NT2/D1 (cell line): ENCODE data around the gene CP.
A peak's percentile ranks its signal among the peaks of the same experiment; 100 is the strongest.

Source experiments
- DNase-seq: peaks from one replicate; pipeline ENCODE4 v3.0.0-alpha.2; 2011; ENCODE audit warnings: low read depth, low spot score
- H3K27me3 ChIP-seq: 2 replicates; pipeline ENCODE4 v1.6.0; 2011; ENCODE audit warnings: mild to moderate bottlenecking; ENCODE audit not compliant: insufficient read length, insufficient read depth
- H3K36me3 ChIP-seq: 2 replicates; pipeline ENCODE4 v1.6.1; 2011; ENCODE audit warnings: mild to moderate bottlenecking, low read length, mixed read lengths; ENCODE audit not compliant: insufficient read depth, insufficient read length
- H3K4me1 ChIP-seq: 2 replicates; pipeline ENCODE4 v1.5.1; 2011; ENCODE audit not compliant: insufficient read depth, insufficient read length
- H3K4me3 ChIP-seq: 2 replicates; pipeline ENCODE4 v1.5.1; 2011; ENCODE audit warnings: low read depth; ENCODE audit not compliant: insufficient read length
- H3K9ac ChIP-seq: 2 replicates; pipeline ENCODE4 v1.6.0; 2011; ENCODE audit warnings: low read depth; ENCODE audit not compliant: insufficient read length
- H3K9me3 ChIP-seq: 2 replicates; pipeline ENCODE4 v1.5.1; 2011; ENCODE audit warnings: mild to moderate bottlenecking, low read length; ENCODE audit not compliant: insufficient read depth
- SUZ12 ChIP-seq: IDR thresholded peaks from 2 replicates; pipeline ENCODE4 v1.6.1; 2011; ENCODE audit not compliant: insufficient read length, insufficient read depth; ENCODE audit errors: extremely low read depth
- YY1 ChIP-seq: IDR thresholded peaks from 2 replicates; pipeline ENCODE4 v1.6.1; 2011; ENCODE audit not compliant: insufficient read length, insufficient read depth
- ZNF274 ChIP-seq: IDR thresholded peaks from 2 replicates; pipeline ENCODE4 v1.6.1; 2011; ENCODE audit warnings: mild to moderate bottlenecking, low read depth, low read length

CP gene

DNA sequence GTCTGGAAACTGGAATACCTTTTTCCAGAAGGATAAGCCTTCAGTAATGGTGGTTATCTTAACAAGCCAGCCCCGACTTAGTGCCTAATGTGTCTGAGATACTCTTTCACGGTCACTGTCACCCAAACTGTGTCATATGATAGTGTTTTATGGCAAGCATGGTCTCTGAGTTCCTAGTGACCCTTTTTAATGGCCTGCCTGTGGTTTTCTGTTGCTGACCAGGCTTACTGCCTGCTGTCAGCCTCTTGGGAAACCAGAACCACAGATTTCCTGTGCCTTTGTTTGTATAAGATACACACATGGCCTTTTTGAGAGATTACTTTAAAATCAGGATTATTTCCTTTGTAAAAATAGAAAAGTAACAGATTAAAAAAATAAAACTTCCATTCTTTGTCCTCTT, 69.8 kb downstream of the CP start:
- H3K4me3 ChIP-seq: no peak overlapping the region
- no peaks in the 10 kb centered on the region for H3K27me3 ChIP-seq
- H3K4me1 ChIP-seq: peaks cover 3% of the 10 kb centered on the region
- H3K36me3 ChIP-seq: peaks cover 60% of the 10 kb centered on the region
- no peak for DNase-seq
- TF ChIP-seq ZNF274 (no peak), SUZ12 (no peak), YY1 (no peak)
- no peaks in the 10 kb centered on the region for H3K9me3 ChIP-seq
- H3K9ac ChIP-seq: no peak overlapping the region

DNA sequence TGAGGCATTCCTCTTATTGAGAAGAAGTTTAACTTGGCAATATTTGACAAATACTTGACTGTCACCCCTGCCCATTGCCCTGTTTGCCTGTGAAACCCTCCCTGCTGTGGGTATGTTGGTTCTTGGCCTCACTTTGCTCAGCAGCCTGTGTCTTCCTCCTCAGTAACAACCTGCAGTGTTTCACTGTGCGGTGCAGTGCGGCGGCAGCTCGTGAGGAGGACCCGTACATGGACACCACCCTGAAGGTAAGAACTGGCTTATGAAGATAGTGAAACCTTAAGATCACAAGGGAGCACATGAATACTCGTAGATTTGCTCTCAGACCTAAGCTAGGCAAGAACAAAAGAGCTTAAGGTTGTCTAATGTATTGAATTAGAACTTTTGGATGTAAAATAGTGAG, 71.2 kb downstream of the CP start:
- Histone ChIP-seq H3K36me3 (peaks cover 58% of the 10 kb centered on the region), H3K9ac (no peak overlapping the region), H3K27me3 (no peaks in the 10 kb centered on the region), H3K9me3 (no peaks in the 10 kb centered on the region), H3K4me3 (no peak overlapping the region), H3K4me1 (peaks cover 3% of the 10 kb centered on the region)
- TF ChIP-seq SUZ12 (no peak), YY1 (no peak), ZNF274 (no peak)
- no peak for DNase-seq

DNA sequence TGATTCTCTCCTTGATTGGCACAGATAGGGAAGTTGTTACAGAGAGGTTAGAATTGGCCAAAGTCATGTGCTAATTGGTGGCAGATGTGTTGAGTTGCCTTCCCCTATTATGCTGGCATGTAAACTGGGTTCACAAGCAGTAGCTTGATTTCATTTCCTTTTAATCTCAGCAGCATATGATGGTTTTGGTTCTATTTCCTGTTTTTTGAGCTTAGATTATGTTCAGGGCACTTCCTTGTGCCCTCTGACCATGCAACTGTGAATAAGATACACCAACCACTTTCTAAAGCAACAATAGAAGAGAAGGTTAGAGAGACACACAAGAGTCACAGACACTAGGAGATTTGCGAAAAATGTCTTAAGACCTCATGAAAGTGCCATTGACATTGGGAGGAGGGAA, 75.7 kb downstream of the CP start:
- H3K36me3 ChIP-seq: peaks cover 52% of the 10 kb centered on the region
- H3K27me3 ChIP-seq: no peaks in the 10 kb centered on the region
- H3K4me3 ChIP-seq: no peak overlapping the region

DNA sequence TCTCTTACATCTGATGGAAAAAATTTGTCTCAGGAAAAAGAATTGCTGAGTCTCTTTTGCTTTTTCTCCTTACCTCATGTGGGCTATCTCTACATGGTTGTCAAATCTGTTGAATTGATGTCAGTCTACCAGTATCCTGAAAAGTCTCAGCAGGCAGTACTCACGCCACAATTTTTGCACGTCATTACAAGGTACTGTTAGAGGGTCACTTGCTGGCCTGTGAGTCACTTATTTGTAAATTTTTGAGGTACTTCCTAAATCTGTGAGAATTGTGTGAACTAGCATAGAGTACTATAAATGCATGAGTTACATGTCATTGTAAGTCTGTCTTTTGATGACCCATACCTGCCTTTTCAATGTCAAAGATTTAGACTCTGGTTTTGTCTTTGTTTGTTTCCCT, 76.3 kb downstream of the CP start:
- Histone ChIP-seq H3K36me3 (peaks cover 49% of the 10 kb centered on the region), H3K4me3 (no peak overlapping the region), H3K4me1 (no peaks in the 10 kb centered on the region), H3K27me3 (no peaks in the 10 kb centered on the region), H3K9me3 (no peaks in the 10 kb centered on the region), H3K9ac (no peak overlapping the region)
- no peak for TF ChIP-seq SUZ12
- no peak for TF ChIP-seq ZNF274
- TF ChIP-seq YY1: no peak
- no peak for DNase-seq

More for the DNA sequence above, 75.7 kb downstream of the CP start:
- Histone ChIP-seq H3K4me1 (no peaks in the 10 kb centered on the region), H3K9me3 (no peaks in the 10 kb centered on the region), H3K9ac (no peak overlapping the region)
- DNase-seq: no peak
- no peak for TF ChIP-seq ZNF274
- TF ChIP-seq YY1: no peak
- TF ChIP-seq SUZ12: no peak

DNA sequence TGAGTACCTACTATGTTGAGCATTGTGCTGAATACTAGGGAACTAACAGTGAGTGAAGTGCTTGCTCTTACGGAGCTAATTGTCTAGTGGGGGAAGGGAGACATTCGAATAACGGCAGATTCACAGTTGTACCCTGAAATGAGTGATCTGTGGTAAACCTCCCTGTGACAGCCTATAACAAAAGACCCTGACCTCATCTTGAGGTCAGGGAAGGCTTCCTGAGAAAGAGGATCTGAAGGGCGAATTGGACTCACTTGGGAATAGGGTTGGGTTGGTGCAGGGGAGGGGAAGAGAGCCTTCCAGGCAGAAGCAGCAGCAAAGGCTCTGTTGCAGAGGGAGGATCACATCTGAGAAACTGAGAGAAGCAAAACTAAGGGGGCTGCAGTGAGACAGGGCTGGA, 78.9 kb downstream of the CP start:
- Histone ChIP-seq H3K4me1 (no peaks in the 10 kb centered on the region), H3K27me3 (no peaks in the 10 kb centered on the region), H3K9ac (no peak overlapping the region), H3K36me3 (peaks cover 42% of the 10 kb centered on the region), H3K4me3 (no peak overlapping the region), H3K9me3 (no peaks in the 10 kb centered on the region)
- TF ChIP-seq ZNF274 (no peak), YY1 (no peak), SUZ12 (no peak)
- no peak for DNase-seq

DNA sequence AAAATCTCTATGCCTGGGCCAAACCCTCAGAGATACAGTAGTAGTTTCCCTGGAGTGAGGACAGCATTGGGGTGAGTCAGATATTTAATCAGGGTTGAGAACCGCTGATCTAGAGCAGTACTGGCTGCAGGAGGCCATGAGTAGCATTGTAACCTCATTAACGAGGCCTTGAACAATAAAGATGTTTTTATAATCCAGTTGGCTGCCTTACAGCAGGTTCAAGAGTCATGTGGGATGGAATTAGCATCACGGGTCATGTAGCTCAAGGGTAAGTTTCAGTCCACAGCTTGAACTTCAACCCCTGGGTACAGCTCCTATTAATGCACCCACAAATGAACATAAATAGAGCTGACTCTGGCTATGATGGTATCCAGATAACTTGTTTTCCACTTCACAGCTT, 87.1 kb downstream of the CP start:
- Histone ChIP-seq H3K4me1 (no peaks in the 10 kb centered on the region), H3K4me3 (no peak overlapping the region), H3K9ac (no peak overlapping the region), H3K9me3 (no peaks in the 10 kb centered on the region), H3K36me3 (peaks cover 30% of the 10 kb centered on the region), H3K27me3 (no peaks in the 10 kb centered on the region)
- no peak for TF ChIP-seq SUZ12
- no peak for DNase-seq

DNA sequence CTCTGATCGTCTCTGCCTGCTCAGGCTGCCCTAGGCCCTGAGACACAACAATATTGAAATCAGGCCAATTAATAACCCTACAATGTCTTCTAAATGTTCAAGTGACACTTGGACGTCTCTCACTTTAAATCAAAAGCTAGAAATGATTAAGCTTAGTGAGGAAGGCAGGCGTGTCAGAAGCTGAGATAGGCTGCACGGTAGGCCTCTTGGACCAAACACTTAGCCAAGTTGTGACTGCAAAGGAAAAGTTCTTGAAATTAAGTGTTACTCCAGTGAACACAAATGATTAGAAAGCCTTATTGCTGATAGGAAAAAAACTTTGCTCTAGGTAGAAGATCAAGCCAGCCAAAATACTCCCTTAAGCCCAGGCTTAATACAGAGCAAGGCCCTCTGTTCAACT, 90.0 kb downstream of the CP start:
- no peak overlapping the region for H3K9ac ChIP-seq
- H3K9me3 ChIP-seq: no peaks in the 10 kb centered on the region
- no peaks in the 10 kb centered on the region for H3K27me3 ChIP-seq
- no peaks in the 10 kb centered on the region for H3K4me1 ChIP-seq
- no peak for DNase-seq
- H3K36me3 ChIP-seq: peaks cover 30% of the 10 kb centered on the region
- no peak for TF ChIP-seq ZNF274
- TF ChIP-seq YY1: no peak
- no peak for TF ChIP-seq SUZ12
- H3K4me3 ChIP-seq: no peak overlapping the region

DNA sequence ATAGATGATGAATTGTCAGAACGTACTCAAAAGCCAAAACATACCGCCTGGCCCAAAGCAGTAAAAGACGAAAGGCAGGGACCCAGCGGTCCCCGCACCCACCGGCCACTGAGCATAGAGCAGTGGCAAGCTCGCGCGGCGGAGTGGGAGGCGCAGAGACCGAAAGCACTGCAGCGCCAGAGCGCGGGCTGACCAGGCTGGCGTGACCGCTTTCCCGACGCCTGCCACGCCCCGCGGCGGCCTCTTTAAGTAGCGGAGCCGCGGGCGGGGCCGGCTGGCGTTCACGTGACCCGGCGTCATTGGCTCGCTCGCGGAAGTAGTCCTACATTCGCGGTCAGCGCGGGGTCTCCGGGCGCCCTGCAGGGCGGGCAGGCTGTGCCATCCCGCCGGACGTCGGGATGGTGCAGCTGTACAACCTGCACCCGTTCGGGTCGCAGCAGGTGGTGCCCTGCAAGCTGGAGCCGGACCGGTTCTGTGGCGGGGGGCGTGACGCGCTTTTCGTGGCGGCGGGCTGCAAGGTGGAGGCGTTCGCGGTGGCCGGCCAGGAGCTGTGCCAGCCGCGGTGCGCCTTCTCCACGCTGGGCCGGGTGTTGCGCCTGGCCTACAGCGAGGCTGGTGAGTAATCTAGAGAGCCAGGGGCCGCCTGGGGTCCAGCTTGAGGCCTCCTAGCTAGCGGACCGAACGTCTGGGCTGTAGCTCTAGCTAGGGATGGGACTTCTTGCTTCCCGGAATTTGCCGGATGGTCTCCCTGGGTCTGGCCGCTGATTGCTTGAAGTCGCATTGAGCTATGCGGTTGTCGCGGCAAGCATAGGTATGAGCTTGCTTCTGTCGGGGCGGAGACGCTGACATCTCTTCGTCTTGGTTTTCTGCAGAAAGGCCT, 92.1 kb downstream of the CP start, which contains the start of gene HPS3:
Gene HPS3, plus strand, starts transcription at position 313 of the 880 bp plus-strand sequence. Its CDS starts 86 bp downstream, at position 399.
- Histone ChIP-seq H3K4me3 (peak within 1 kb of the TSS; percentile 96), H3K9ac (peak within 1 kb of the TSS; percentile 95), H3K9me3 (no peaks in the 10 kb centered on the region), H3K27me3 (no peaks in the 10 kb centered on the region), H3K36me3 (peaks cover 18% of the 10 kb centered on the region), H3K4me1 (no peaks in the 10 kb centered on the region)
- TF ChIP-seq ZNF274 (no peak), YY1 (no peak), SUZ12 (no peak)
- peak; percentile 80 for DNase-seq
